Lung (tissue), 12 donors: ENCODE data around the gene BCL7C. TPM values are rescaled to one million over a fixed set of nuclear protein-coding genes. Genes with fewer than 3 reads are reported as not detected.

Experiments used
- ATAC-seq: fragments of 200-7000 bp; cut with Tn5 transposase; one replicate; pipeline ENCODE4 v1.9.1; 2020; ENCODE audit warnings: moderate number of reproducible peaks; ENCODE audit not compliant: insufficient read depth, low FRiP score
- DNase-seq, 3 donors: peaks; one replicate each; pipeline ENCODE4 v3.0.0-alpha.2; 2013 to 2017
- H3K27ac ChIP-seq, 2 donors: one replicate each; pipeline ENCODE4 v1.5.1; 2013; ENCODE audit warnings: mild to moderate bottlenecking in 2 of 2, moderate library complexity in 2 of 2, control low read depth in 1 of 2, inconsistent platforms in 1 of 2, low read depth in 1 of 2, low read length in 1 of 2
- H3K27me3 ChIP-seq, 3 donors: one replicate each; pipeline ENCODE4 v1.5.1; 2013; ENCODE audit warnings: low read length in 2 of 3; ENCODE audit not compliant: control insufficient read depth in 3 of 3, insufficient read depth in 3 of 3
- H3K36me3 ChIP-seq, 4 donors: one replicate each; pipeline ENCODE4 v1.5.1; 2013; ENCODE audit warnings: low read length in 4 of 4, mild to moderate bottlenecking in 1 of 4, moderate library complexity in 1 of 4; ENCODE audit not compliant: control insufficient read depth in 4 of 4, insufficient read depth in 4 of 4
- H3K4me1 ChIP-seq, 5 donors: one replicate each; pipeline ENCODE4 v1.5.1; 2013; ENCODE audit warnings: low read length in 5 of 5, mild to moderate bottlenecking in 2 of 5, moderate library complexity in 1 of 5; ENCODE audit not compliant: control insufficient read depth in 5 of 5, insufficient read depth in 5 of 5
- H3K4me3 ChIP-seq: one replicate; pipeline ENCODE4 v1.5.1; 2013; ENCODE audit warnings: mild to moderate bottlenecking, control low read depth, moderate library complexity
- H3K9ac ChIP-seq, 2 donors: one replicate each; pipeline ENCODE4 v1.5.1; 2013; ENCODE audit warnings: low read length in 2 of 2, control low read depth in 1 of 2; ENCODE audit not compliant: insufficient read depth in 1 of 2
- H3K9me3 ChIP-seq, 4 donors: one replicate each; pipeline ENCODE4 v1.5.1; 2013; ENCODE audit warnings: low read length in 3 of 4, mild to moderate bottlenecking in 1 of 4, moderate library complexity in 1 of 4; ENCODE audit not compliant: control insufficient read depth in 4 of 4, insufficient read depth in 3 of 4
- WGBS, 2 donors: extraction: QIAGEN DNeasy Blood & Tissue Kit; methylation state at CpG; one replicate each; pipeline ENCODE4 v1.1.7; 2013; 5-methylcytosine and 5-hydroxymethylcytosine counted together
- polyA plus RNA-seq, 2 donors: library from polyadenylated mRNA; stranded (reverse); fragments of 200-250 nt; gene quantifications; one replicate each; pipeline ENCODE4 v1.2.1, GENCODE V29; 2013
- total RNA-seq, 2 donors: library from RNA; depleted of rRNA in 1 of 2; stranded (reverse); fragments of >200 nt in 1 of 2; gene quantifications; one replicate each; pipeline ENCODE4 v1.2.1, GENCODE V29; 2014 to 2021
- TF ChIP-seq, protein P1 (sequence below): IDR thresholded peaks from 2 replicates; pipeline ENCODE4 v1.5.1; 2012; ENCODE audit warnings: mild to moderate bottlenecking; ENCODE audit errors: control extremely low read depth, extremely low read depth
- donor health status: control.
- donor health status: control.
- donor health status: Bipolar disorder and iron deficiency.
- donor health status: healthy.
- donor health status: DM: yes; HTN: yes; CAD: no.

The BCL7C gene
- total and polyA plus RNA-seq, 4 donors, result 18.2 to 51.8 (median 28.3) TPM

DNA sequence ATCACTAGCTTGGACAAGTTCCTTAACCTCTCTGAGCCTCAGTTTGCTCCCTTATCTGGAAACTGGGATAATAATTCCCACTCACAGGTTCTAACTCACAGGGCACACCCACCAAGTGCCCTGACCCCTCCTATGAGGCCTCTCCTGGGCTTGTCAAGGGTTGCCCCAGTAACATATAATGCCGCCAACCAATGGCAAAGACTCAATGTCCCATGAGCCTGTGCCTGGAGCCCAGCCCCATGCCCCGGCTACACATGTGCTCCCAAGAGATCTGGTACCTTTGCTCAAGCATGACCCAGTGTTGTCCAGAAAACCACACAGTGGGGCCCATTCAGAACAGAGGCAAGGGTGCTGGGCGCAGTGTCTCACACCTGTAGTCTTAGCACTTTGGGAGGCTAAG lies 21.0 kb upstream of the BCL7C start:
- Histone ChIP-seq H3K36me3 (no peaks in the 10 kb centered on the region), H3K9me3 (peaks cover 0 to 2% (median 0%) of the 10 kb centered on the region in 4 donors), H3K4me1 (no peaks in the 10 kb centered on the region), H3K9ac (no peak overlapping the region), H3K27me3 (no peaks in the 10 kb centered on the region), H3K27ac (no peak overlapping the region), H3K4me3 (no peak overlapping the region)
- no peak for ATAC-seq
- 96 to 98% methylated on average over 3 of the region's 3 CpGs for WGBS, 2 donors
- no peak for DNase-seq
- TF ChIP-seq, protein P1, sequence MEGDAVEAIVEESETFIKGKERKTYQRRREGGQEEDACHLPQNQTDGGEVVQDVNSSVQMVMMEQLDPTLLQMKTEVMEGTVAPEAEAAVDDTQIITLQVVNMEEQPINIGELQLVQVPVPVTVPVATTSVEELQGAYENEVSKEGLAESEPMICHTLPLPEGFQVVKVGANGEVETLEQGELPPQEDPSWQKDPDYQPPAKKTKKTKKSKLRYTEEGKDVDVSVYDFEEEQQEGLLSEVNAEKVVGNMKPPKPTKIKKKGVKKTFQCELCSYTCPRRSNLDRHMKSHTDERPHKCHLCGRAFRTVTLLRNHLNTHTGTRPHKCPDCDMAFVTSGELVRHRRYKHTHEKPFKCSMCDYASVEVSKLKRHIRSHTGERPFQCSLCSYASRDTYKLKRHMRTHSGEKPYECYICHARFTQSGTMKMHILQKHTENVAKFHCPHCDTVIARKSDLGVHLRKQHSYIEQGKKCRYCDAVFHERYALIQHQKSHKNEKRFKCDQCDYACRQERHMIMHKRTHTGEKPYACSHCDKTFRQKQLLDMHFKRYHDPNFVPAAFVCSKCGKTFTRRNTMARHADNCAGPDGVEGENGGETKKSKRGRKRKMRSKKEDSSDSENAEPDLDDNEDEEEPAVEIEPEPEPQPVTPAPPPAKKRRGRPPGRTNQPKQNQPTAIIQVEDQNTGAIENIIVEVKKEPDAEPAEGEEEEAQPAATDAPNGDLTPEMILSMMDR, result no peak

DNA sequence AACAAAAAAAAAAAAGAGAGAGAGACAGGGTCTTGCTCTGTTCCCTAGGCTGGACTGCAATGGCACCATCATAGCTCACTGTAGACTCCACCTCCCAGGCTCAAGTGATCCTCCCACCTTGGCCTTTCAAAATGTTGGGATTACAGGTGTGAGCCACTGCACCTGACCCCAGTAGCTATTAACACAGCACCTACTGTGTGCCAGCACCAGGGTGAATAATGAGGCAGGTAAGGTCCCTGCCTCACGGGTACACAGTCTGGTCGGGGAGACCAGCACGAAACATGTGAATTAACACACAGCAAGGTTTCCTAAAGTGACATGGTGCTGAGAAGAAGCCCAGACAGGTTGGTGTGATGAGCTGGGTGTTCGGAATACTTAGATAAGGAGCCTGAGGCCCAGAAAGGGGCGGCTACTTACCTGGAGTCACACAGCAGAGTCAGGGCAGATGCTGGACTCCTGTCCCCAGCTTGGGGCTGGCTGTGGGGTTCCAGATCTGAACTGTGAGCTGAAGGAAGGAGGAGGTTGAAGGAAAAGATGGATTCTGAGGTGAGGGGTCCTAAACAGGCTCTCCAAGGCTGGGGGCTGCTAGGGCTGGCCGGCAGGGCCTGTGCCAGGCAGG lies 19.0 kb upstream of the BCL7C start:
- Histone ChIP-seq H3K9ac (no peak overlapping the region), H3K4me1 (no peaks in the 10 kb centered on the region), H3K27ac (no peak overlapping the region), H3K36me3 (no peaks in the 10 kb centered on the region), H3K27me3 (no peaks in the 10 kb centered on the region), H3K9me3 (peaks cover 0 to 2% (median 0%) of the 10 kb centered on the region in 4 donors), H3K4me3 (no peak overlapping the region)
- no peak for DNase-seq
- 92 to 95% methylated on average over 6 of the region's 6 CpGs for WGBS, 2 donors
- TF ChIP-seq, protein P1, result no peak
- no peak for ATAC-seq

DNA sequence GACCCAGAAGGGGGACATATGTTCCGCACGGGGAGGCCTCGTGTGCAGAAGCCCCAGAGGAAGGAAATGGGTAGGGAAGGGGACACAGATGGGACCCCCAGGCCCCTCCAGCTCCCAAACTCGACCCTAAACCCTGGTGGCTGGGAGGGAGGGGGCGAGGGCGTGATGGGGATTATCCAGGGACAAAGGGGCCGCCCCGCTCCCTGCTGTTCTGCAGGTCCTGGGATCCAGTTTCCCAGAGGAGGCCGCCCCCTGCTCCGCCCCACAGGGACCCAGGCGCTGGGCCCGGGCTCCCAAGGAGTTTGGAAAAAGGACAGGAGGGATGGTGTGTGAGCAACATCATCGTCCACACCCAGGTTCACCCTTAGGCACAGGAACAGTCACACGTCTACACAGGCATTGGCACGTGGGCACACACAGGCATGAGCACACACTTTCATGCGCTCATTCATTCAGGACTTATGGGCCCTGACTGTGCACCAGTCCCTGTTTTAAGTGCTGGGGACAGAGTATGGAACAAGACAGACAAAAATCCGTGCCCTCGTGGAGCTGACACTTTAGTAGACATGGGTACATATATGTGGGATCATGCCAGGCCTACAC lies 16.7 kb upstream of the BCL7C start:
- no peak overlapping the region for H3K27ac ChIP-seq
- H3K27me3 ChIP-seq, result no peaks in the 10 kb centered on the region
- no peak overlapping the region for H3K9ac ChIP-seq
- ATAC-seq (no peak), DNase-seq (no peak)
- WGBS, 2 donors, result 75% methylated on average over 18 of the region's 18 CpGs
- TF ChIP-seq, protein P1, result no peak
- no peaks in the 10 kb centered on the region for H3K4me1 ChIP-seq
- no peak overlapping the region for H3K4me3 ChIP-seq
- no peaks in the 10 kb centered on the region for H3K36me3 ChIP-seq
- H3K9me3 ChIP-seq, result peaks cover 0 to 2% (median 0%) of the 10 kb centered on the region in 4 donors
